NT2/D1 (cell line): ENCODE data around the gene LAMA1.
"Not testable (repeated sequence)": the region's sequence is repeated elsewhere in the genome, so short reads cannot be mapped to it uniquely, and the experiment has no call there.

ENCODE experiments used
- DNase-seq: peaks from one replicate; pipeline ENCODE4 v3.0.0-alpha.2; 2011; ENCODE audit warnings: low read depth, low spot score
- H3K27me3 ChIP-seq: 2 replicates; pipeline ENCODE4 v1.6.0; 2011; ENCODE audit warnings: mild to moderate bottlenecking; ENCODE audit not compliant: insufficient read length, insufficient read depth
- H3K36me3 ChIP-seq: 2 replicates; pipeline ENCODE4 v1.6.1; 2011; ENCODE audit warnings: mild to moderate bottlenecking, low read length, mixed read lengths; ENCODE audit not compliant: insufficient read depth, insufficient read length
- H3K4me1 ChIP-seq: 2 replicates; pipeline ENCODE4 v1.5.1; 2011; ENCODE audit not compliant: insufficient read depth, insufficient read length
- H3K4me3 ChIP-seq: 2 replicates; pipeline ENCODE4 v1.5.1; 2011; ENCODE audit warnings: low read depth; ENCODE audit not compliant: insufficient read length
- H3K9ac ChIP-seq: 2 replicates; pipeline ENCODE4 v1.6.0; 2011; ENCODE audit warnings: low read depth; ENCODE audit not compliant: insufficient read length
- H3K9me3 ChIP-seq: 2 replicates; pipeline ENCODE4 v1.5.1; 2011; ENCODE audit warnings: mild to moderate bottlenecking, low read length; ENCODE audit not compliant: insufficient read depth
- SUZ12 ChIP-seq: IDR thresholded peaks from 2 replicates; pipeline ENCODE4 v1.6.1; 2011; ENCODE audit not compliant: insufficient read length, insufficient read depth; ENCODE audit errors: extremely low read depth
- YY1 ChIP-seq: IDR thresholded peaks from 2 replicates; pipeline ENCODE4 v1.6.1; 2011; ENCODE audit not compliant: insufficient read length, insufficient read depth
- ZNF274 ChIP-seq: IDR thresholded peaks from 2 replicates; pipeline ENCODE4 v1.6.1; 2011; ENCODE audit warnings: mild to moderate bottlenecking, low read depth, low read length

The LAMA1 gene

DNA sequence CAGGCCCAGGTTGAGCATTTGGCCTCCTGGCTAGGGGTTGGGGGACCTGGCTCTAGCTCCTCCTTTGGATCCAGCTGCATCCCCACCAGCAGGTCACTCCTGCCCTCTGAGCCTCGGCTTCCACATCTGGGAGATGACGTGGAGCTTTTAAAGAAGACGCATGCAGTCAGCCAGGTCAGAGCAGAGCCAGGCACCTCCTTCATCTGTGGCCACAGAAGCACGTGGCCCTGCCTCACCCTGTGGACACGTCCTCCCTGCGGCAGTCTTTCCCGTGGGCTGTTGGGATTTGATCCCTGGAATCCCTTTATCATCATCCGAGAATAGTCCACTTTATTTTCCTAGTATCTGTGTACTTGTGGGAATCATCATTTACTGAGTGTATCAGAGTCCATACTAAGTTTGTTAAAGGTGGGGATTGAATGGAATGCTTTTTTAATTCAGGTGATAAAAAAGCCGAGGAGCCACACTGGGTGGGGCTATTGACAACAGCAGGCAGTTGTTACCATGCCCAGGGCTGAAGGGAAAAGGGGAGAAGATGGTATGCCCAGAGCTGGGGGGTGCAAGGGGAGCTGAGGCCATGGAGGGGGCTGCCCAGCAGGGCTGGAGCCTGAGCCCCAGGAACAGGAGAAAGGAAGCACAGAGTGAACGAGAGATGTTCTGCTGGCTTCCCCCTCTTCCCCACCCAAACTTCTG, 170.1 kb downstream of the LAMA1 start:
- Histone ChIP-seq H3K4me1 (no peaks in the 10 kb centered on the region), H3K9ac (no peak overlapping the region), H3K27me3 (no peaks in the 10 kb centered on the region), H3K36me3 (peaks cover 50% of the 10 kb centered on the region), H3K4me3 (no peak overlapping the region), H3K9me3 (no peaks in the 10 kb centered on the region)
- DNase-seq: no peak
- TF ChIP-seq YY1: no peak
- no peak for TF ChIP-seq SUZ12
- no peak for TF ChIP-seq ZNF274

DNA sequence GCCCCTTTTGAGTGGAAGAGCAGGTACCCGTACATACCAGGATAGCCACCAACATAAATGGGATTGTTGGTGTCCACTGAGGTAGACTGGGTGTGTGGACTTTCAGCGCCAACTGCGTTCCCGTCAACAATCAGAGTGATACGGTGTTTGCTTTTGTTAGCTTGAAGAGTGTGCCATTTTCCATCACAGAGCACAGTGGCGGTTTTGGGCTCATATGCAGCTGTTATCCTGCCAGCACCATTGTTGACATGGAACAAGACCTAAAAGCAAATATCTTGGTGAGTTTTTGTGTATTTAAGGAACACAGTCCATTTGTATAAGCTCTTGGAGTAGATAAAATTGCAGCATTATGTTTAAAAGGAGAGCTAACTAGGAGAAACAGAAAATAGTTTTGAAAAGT, 174.5 kb downstream of the LAMA1 start:
- H3K9ac ChIP-seq: no peak overlapping the region
- H3K4me3 ChIP-seq: no peak overlapping the region
- H3K9me3 ChIP-seq: no peaks in the 10 kb centered on the region
- H3K4me1 ChIP-seq: no peaks in the 10 kb centered on the region
- H3K36me3 ChIP-seq: peaks cover 42% of the 10 kb centered on the region
- H3K27me3 ChIP-seq: no peaks in the 10 kb centered on the region
- no peak for DNase-seq
- TF ChIP-seq ZNF274: no peak

DNA sequence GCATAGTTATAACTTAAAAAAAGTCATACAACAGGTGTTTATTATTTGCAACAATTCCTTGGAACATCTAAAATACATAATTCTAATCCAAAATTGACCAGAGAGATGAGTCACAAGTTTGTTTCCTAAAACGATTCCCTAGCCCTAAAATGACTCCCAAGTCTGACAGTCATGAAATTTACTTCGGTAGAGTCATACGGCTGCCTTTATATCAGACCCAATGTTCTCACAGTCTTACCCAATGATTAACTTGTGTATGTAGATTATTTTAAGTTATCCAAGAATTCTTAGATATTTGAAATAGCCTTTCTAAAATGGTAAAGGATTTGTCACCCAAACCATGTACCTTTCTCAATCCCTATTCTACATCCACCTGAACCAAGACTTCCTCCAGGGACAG, 174.9 kb downstream of the LAMA1 start:
- Histone ChIP-seq H3K36me3 (peaks cover 39% of the 10 kb centered on the region), H3K4me3 (no peak overlapping the region), H3K4me1 (no peaks in the 10 kb centered on the region), H3K27me3 (no peaks in the 10 kb centered on the region), H3K9ac (no peak overlapping the region), H3K9me3 (no peaks in the 10 kb centered on the region)
- no peak for DNase-seq
- TF ChIP-seq SUZ12: no peak
- TF ChIP-seq ZNF274: no peak
- TF ChIP-seq YY1: no peak

DNA sequence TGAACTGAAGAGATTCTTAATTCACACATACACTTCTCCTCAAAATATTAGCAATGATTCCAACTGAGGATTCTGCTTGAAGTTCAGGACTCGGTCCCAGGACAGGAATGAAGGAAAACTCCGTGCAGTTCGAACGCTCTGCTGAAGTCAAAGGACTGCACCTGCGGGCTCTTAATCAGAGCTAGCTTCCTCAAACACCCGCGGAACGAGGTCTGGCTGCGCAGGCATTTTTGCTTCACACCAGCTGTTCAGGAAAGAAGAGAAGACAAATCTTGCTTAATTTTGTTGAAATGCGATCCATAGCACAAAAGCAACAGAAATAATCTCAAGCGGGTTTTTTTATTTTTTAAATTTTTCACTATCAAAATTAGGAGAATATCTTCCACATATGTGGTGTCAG, 175.6 kb downstream of the LAMA1 start:
- H3K4me3 ChIP-seq: no peak overlapping the region
- TF ChIP-seq SUZ12 (no peak), YY1 (no peak), ZNF274 (no peak)
- no peaks in the 10 kb centered on the region for H3K27me3 ChIP-seq
- H3K9me3 ChIP-seq: no peaks in the 10 kb centered on the region
- no peak overlapping the region for H3K9ac ChIP-seq
- H3K36me3 ChIP-seq: peaks cover 34% of the 10 kb centered on the region
- H3K4me1 ChIP-seq: no peaks in the 10 kb centered on the region
- DNase-seq: no peak

DNA sequence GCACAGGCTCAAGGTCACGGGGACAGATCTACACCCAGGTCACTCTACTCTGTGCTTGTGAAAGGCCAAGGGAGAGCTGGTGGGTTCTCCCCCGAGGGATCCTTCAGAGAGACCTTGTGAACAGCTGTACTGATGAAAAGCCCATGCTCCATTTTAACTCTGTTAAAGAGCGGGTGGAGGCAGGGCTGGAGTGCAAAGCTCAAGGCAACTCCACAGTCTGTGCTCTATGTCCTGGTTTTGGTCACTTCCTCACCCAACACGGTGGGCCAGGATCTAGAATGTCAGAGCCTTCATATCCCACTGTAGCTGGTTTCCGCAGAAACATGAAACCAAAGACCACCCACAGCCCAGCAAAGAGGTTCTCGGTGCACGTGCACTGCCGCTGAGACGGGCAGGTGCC, 177.1 kb downstream of the LAMA1 start:
- no peak for DNase-seq
- no peak overlapping the region for H3K9ac ChIP-seq
- no peaks in the 10 kb centered on the region for H3K9me3 ChIP-seq
- no peaks in the 10 kb centered on the region for H3K27me3 ChIP-seq
- no peaks in the 10 kb centered on the region for H3K4me1 ChIP-seq
- no peak for TF ChIP-seq SUZ12
- no peak for TF ChIP-seq YY1
- TF ChIP-seq ZNF274: no peak
- H3K36me3 ChIP-seq: peaks cover 26% of the 10 kb centered on the region
- no peak overlapping the region for H3K4me3 ChIP-seq

DNA sequence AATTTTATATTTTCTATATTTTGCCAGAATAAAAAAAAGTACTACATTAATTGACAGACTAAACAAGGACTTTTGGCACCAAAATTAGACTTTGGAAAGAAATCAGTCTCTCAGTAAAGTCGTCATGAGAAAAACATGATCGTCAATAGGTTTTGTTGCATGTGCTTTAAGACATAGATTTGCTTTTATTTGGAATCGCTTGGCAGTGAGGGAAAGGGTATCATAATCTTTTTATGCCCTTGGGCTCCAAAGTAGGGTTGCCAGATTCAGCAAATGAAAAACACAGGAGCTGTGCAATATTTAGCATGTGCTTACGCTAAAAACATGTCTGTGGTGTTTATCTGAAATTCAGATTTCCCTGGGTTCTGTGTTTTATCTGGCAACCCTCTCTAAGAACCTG, 177.6 kb downstream of the LAMA1 start:
- no peak for DNase-seq
- no peaks in the 10 kb centered on the region for H3K4me1 ChIP-seq
- H3K9me3 ChIP-seq: no peaks in the 10 kb centered on the region
- H3K4me3 ChIP-seq: no peak overlapping the region
- peaks cover 22% of the 10 kb centered on the region for H3K36me3 ChIP-seq
- TF ChIP-seq ZNF274 (no peak), SUZ12 (no peak), YY1 (no peak)
- no peaks in the 10 kb centered on the region for H3K27me3 ChIP-seq
- H3K9ac ChIP-seq: no peak overlapping the region

DNA sequence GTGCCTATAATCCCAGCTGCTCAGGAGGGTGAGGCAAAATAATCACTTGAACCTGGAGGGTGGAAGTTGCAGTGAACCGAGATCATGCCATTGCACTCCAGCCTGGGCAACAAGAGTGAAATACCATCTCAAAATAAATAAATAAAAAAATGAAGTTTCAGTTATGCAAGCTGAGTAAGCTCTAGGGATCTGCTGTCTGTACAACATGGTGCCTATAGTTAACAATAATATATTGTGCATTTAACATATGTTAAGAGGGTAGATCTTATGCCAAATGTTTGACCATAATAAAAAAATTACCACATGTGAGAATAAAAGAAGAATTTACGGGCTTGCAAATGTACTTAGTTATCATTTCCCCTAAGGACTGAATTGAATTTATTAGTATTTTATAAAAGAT, 179.2 kb downstream of the LAMA1 start:
- not testable (repeated sequence) for H3K9ac ChIP-seq, DNase-seq, H3K27me3 ChIP-seq, H3K4me1 ChIP-seq, H3K4me3 ChIP-seq, H3K9me3 ChIP-seq
- H3K36me3 ChIP-seq: peaks cover 21% of the 10 kb centered on the region

DNA sequence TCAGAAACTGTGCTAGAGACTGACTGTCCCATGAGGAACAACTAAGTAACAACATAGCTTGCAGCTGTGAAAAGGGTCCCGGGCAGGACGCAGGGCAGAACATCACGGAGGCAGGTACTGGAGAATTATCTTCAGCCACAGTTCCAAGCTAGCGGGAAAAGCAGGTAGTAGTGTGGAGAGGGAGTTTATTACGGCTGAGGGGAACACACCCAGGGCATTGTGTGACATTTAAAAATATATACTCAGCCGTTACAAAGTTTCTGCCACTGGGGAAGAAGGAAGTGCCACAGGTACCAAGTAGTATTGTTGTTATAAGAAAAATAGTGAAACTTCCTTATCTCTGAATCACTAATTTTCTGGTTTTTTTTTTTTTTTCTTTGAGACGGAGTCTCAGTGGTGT, 179.6 kb downstream of the LAMA1 start:
- no peaks in the 10 kb centered on the region for H3K9me3 ChIP-seq
- H3K4me3 ChIP-seq: no peak overlapping the region
- no peak overlapping the region for H3K9ac ChIP-seq
- peaks cover 17% of the 10 kb centered on the region for H3K36me3 ChIP-seq
- no peak for DNase-seq
- H3K4me1 ChIP-seq: no peaks in the 10 kb centered on the region
- H3K27me3 ChIP-seq: no peaks in the 10 kb centered on the region
- TF ChIP-seq SUZ12 (no peak), ZNF274 (no peak), YY1 (no peak)
